H1 (cell line): ENCODE results near the gene SERPINF2.
A peak's percentile ranks its signal among the peaks of the same experiment; 100 is the strongest.

Source experiments
- ATF2 ChIP-seq: IDR thresholded peaks from 2 replicates; pipeline ENCODE4 v1.6.1; 2012; ENCODE audit warnings: low read length, inconsistent platforms
- ATF3 ChIP-seq: IDR thresholded peaks from 2 replicates; pipeline ENCODE4 v1.6.1; 2011; ENCODE audit warnings: low read depth, mild to moderate bottlenecking, low read length; ENCODE audit not compliant: insufficient read depth
- CTCF ChIP-seq, 3 experiments: IDR thresholded peaks; 1 replicate in 2 of 3; 2 replicates in 1 of 3; pipeline versions ENCODE4 v1.5.1 to v1.6.1; 2011; ENCODE audit warnings: low read length in 3 of 3, mild to moderate bottlenecking in 3 of 3, inconsistent platforms in 2 of 3, low read depth in 1 of 3, moderate library complexity in 1 of 3; ENCODE audit not compliant: insufficient read depth in 1 of 3; ENCODE audit errors: control extremely low read depth in 1 of 3
- EP300 ChIP-seq, 2 experiments: IDR thresholded peaks; 1 replicate in 1 of 2; 2 replicates in 1 of 2; pipeline ENCODE4 v1.6.1; 2011 to 2012; ENCODE audit warnings: low read depth in 2 of 2, low read length in 2 of 2, mild to moderate bottlenecking in 2 of 2, borderline replicate concordance in 1 of 2, inconsistent platforms in 1 of 2, moderate library complexity in 1 of 2
- EZH2 ChIP-seq: fragments of 200-600 bp; sonication (generic); IDR thresholded peaks from 2 replicates; pipeline ENCODE4 v1.7.1; 2012; ENCODE audit warnings: low read depth, mild to moderate bottlenecking, moderate library complexity, low read length, inconsistent platforms; ENCODE audit not compliant: severe bottlenecking
- JUN ChIP-seq: IDR thresholded peaks from 2 replicates; pipeline ENCODE4 v1.6.1; 2011; ENCODE audit warnings: low read depth, mild to moderate bottlenecking, improper control_type of control experiment, low read length
- KDM1A ChIP-seq: fragments of 200-600, 300-600 bp; sonication (generic); IDR thresholded peaks from 2 replicates; pipeline ENCODE4 v1.7.1; 2016; ENCODE audit warnings: mild to moderate bottlenecking, low read length, borderline replicate concordance
- KDM5A ChIP-seq: fragments of 200-600 bp; IDR thresholded peaks from 2 replicates; pipeline ENCODE4 v1.7.1; 2012; ENCODE audit warnings: mild to moderate bottlenecking, low read length, inconsistent platforms, mixed read lengths
- POLR2A ChIP-seq, 2 experiments: IDR thresholded peaks; 1 replicate in 1 of 2; 2 replicates in 1 of 2; pipeline ENCODE4 v1.6.1; 2011; ENCODE audit warnings: low read depth in 2 of 2, low read length in 2 of 2, mild to moderate bottlenecking in 2 of 2; ENCODE audit errors: control extremely low read depth in 1 of 2
- POLR2AphosphoS5 ChIP-seq: IDR thresholded peaks from 2 replicates; pipeline ENCODE4 v1.6.1; 2011; ENCODE audit warnings: low read depth, low read length
- RAD21 ChIP-seq, 2 experiments: IDR thresholded peaks in 1 of 2; conservative IDR thresholded peaks in 1 of 2; 2 replicates each; pipeline ENCODE4 v1.6.1; 2011; ENCODE audit warnings: low read depth in 2 of 2, low read length in 2 of 2, improper control_type of control experiment in 1 of 2, inconsistent platforms in 1 of 2, mild to moderate bottlenecking in 1 of 2, moderate library complexity in 1 of 2
- SIN3A ChIP-seq, 2 experiments: IDR thresholded peaks in 1 of 2; conservative IDR thresholded peaks in 1 of 2; 2 replicates each; pipeline ENCODE4 v1.6.1; 2011 to 2012; ENCODE audit warnings: low read length in 2 of 2, improper control_type of control experiment in 1 of 2, low read depth in 1 of 2, mild to moderate bottlenecking in 1 of 2
- TAF1 ChIP-seq: IDR thresholded peaks from 2 replicates; pipeline ENCODE4 v1.6.1; 2011; ENCODE audit warnings: mild to moderate bottlenecking, low read depth, low read length
- YY1 ChIP-seq: IDR thresholded peaks from 2 replicates; pipeline ENCODE4 v1.6.1; 2011; ENCODE audit warnings: low read depth, mild to moderate bottlenecking, low read length

GRCh38 chr17:1724351-1724868 is 18.3 kb upstream of the SERPINF2 start, which contains the start of gene WDR81:
- TF ChIP-seq CTCF (IDR thresholded peaks at IDR 0.05; ENCODE audit: control extremely low read depth in 1 of 3, insufficient read depth in 1 of 3, low read depth in 1 of 3, low read length in 3 of 3) = no peak
- peak; percentile 94 to 96 for TF ChIP-seq SIN3A (conservative IDR thresholded peaks at IDR 0.05 in 1 of 2, IDR thresholded peaks at IDR 0.05 in 1 of 2; ENCODE audit: low read depth in 1 of 2, low read length in 2 of 2)
- TF ChIP-seq KDM5A = no peak; the same call in 1 of the 2 replicates
- TF ChIP-seq EZH2 = no peak
- no peak for TF ChIP-seq POLR2AphosphoS5
- no peak for TF ChIP-seq JUN
- peak; percentile 99 for TF ChIP-seq ATF3
- 0 out of 2 replicates have a peak, but pooled peaks have one; percentile 31 for TF ChIP-seq TAF1
- TF ChIP-seq POLR2A (IDR thresholded peaks at IDR 0.05; ENCODE audit: control extremely low read depth in 1 of 2, low read depth in 2 of 2, low read length in 2 of 2) = no peak
- no peak; a peak in 1 of 4 replicates for TF ChIP-seq RAD21 (IDR thresholded peaks at IDR 0.05 in 1 of 2, conservative IDR thresholded peaks at IDR 0.05 in 1 of 2; ENCODE audit: low read depth in 2 of 2, low read length in 2 of 2)
- 0 out of 3 replicates have a peak, but pooled peaks of 1 of the 2 experiments have one; percentile 14 for TF ChIP-seq EP300 (IDR thresholded peaks at IDR 0.05; ENCODE audit: borderline replicate concordance in 1 of 2, low read depth in 2 of 2, low read length in 2 of 2)
- TF ChIP-seq ATF2 = no peak
- TF ChIP-seq YY1 = no peak
- no peak for TF ChIP-seq KDM1A
